Dermis microvascular lymphatic vessel endothelial cell (primary cell): ENCODE measurements around the gene XXYLT1. TPM values are rescaled to one million over a fixed set of nuclear protein-coding genes. Genes with fewer than 3 reads are reported as not detected.

ENCODE experiments used
- DNase-seq, 2 donors: peaks; one replicate each; pipeline versions ENCODE4 v3.0.0 to v3.0.0-alpha.2; 2010; ENCODE audit warnings: low read depth in 2 of 2
- total RNA-seq: library from RNA; depleted of rRNA; stranded (reverse); fragments of >200 nt; gene quantifications from 2 replicates; pipeline ENCODE4 v1.2.1, GENCODE V29; 2014

Gene XXYLT1
- total RNA-seq, 1 donor from 2014 or later, result 19.0 TPM

DNA sequence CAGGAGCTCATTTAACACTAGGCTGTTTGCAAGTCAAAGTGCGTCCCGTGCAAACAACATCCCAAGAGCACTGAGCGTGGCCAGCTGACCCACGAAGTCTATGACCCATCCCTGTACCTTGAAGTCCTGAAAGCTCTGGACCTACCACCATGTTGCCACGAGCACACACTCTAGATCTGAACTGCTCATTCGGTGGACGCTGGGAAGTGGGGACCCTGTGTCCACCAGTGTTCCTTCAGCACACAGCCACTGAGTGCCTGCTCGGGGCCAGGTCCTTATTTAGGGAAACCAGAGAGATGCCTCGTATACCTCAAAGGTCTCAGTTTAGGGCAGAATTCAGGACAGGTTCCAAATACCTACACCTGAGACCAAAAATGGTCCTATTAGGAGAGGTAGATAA, 236.9 kb downstream of the XXYLT1 start:
- DNase-seq, result no peak

DNA sequence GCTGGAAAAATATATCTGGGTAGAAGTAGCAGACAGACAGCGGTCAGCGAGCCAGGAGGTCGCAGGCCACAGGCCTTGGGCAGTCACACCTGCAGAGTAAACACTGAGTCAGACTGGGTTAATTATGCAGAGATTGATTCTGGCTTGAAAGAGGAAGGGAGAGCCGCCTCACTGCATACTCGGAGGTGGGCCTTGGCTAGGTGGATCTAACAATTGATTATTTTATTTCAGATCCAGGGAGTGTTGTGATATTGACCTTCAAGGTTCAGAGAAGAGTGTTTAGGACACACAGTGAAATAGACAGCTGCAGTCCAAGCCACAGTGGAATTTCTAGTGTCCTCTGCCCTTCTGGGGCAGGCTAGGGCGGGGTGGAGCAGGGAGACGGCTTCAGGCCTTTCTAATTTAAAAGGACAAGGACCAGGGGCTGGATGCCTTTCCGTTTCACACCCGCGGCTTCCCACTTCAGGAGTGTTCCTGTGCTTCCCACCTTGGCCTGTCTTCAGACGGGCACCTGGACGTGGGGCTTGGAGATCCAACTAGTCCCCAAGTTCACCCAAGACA, 237.3 kb downstream of the XXYLT1 start:
- peak; percentile 63 to 76 for DNase-seq

- DNase-seq, result no peak
These were observed 238.0 kb downstream of the XXYLT1 start for GRCh38 chr3:195032955-195033354.

GRCh38 chr3:195032106-195032759, 238.7 kb downstream of the XXYLT1 start:
- no peak for DNase-seq

- DNase-seq, result peak; percentile 86 to 91
These were observed 239.4 kb downstream of the XXYLT1 start for GRCh38 chr3:195031574-195032003.

- peak; percentile 83 to 95 for DNase-seq
These were observed 240.1 kb downstream of the XXYLT1 start for GRCh38 chr3:195030791-195031321.

DNA sequence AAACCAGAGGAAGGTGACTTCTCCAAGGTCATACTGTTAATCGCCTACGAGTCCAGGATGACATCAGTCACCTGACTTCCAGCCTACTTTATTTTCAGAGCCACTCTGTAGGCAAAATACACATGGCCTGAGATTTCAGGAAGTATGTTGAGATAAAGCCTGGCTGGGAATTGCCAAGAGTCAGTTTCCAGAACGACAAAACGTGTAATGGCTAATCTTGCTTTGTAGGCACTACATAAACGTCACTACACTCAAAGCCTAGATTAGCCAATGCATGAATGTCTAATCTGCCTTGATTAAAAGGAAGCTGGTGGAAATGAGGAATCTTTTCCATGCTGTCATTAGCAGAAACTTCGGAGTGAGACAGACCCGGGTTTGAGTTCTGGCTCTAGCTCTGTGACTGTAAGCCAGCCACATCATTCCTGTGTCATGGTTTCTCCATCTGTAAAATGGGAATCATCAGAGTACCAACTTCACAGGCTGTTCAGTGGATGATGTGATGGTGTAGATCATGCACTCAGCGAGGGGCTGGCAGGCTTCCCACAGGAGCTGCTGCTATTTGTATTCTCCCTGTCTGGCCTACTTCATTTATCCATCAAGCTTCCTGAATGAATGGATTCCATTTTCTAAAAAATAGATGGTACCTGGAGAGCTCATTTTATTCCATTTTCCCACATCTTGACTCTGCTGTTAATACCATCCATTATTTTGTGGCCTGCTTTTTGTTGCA, 241.9 kb downstream of the XXYLT1 start:
- DNase-seq, result peak; percentile 83 to 96

DNA sequence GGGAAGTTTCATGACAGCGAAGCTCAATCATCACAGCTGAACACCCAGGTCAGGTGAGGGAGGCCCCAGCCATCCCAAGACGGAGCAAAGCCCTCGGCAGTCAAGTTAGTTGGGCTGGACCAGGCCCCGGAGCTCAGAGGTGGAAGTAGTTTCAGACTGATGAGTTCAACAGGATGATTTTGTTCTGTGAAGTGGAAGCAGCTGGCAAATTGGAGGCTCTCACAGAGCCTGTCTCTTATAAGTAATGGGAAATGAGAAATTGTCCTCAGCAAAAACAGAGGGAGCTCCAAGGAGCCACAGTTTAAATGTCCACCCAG, 245.1 kb downstream of the XXYLT1 start:
- DNase-seq, result no peak

DNA sequence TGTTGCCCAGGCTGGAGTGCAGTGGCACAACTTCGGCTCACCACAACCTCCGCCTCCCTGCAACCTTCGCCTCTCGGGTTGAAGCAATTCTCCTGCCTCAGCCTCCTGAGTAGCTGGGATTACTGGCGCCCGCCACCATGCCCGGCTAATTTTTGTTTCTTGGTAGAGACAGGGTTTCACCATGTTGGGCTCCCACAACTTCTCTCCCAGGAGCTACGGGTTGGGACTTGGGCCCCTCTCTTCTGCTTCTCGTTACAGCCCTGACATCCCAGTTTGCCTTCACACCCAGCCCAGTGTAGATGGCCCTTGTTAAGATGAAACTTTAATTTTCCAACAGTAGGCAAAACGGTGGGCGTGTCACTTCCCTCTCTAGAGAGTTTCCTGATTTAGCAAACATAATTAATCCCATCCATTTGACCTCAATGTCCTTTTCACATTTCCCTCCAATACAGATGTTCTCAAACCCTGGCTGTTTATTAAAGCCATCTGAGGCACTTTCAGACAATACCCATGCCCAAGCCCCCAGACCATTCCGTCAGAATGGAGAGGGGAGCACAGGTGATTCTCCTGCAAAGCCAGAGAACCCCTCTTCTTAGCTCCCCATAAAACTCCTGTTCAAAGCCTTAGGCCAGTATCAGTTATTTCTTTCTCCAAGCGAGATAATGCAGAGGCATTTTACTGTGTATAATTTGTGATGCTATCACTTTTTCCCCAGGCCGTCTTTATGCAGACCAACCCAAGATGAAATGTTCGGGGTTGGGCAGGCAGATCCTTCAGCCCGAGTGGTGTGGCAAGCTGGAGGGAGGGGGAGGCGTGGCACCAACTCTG, 245.7 kb downstream of the XXYLT1 start:
- DNase-seq, result no peak

- DNase-seq, result no peak
These were observed 247.0 kb downstream of the XXYLT1 start for GRCh38 chr3:195023989-195024388.

GRCh38 chr3:195023576-195023975, 247.4 kb downstream of the XXYLT1 start:
- DNase-seq, result peak in 1 of 2 donors; percentile 18

GRCh38 chr3:195021692-195022091, 249.3 kb downstream of the XXYLT1 start:
- no peak for DNase-seq

GRCh38 chr3:195020921-195021320, 250.0 kb downstream of the XXYLT1 start:
- DNase-seq, result peak; percentile 54 to 82

- DNase-seq, result no peak
These were observed 250.8 kb downstream of the XXYLT1 start for GRCh38 chr3:195020185-195020584.

DNA sequence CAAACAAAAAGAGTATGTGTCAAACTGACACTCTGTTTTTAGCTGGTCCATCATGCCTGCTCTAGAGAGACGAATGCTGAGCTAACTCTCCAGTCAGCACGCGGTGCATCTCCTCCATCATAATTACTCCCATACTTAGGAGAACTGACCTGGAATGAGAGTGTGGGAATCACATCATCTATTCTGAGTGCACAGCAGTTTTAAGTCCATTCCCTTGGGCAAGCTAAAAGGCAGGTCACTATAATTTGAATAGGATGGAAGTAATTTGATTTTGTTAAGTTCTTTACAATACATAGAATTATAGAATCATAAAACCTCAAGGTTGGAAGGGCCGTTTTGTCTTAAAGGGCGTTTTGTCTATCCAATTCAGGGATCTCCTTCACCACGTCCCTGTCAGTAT, 251.6 kb downstream of the XXYLT1 start:
- DNase-seq, result no peak

Other genes with a start within 250 kb of the XXYLT1 start
- 35.0 and 36.2 TPM in 2 replicates for gene ACAP2, start 171.9 kb upstream of the XXYLT1 start, total RNA-seq